Measurements from ENCODE around the gene DNAI1.

DNAI1 gene

GRCh38 chr9:34499076-34499475, 40.5 kb downstream of the DNAI1 start:
- H3K27me3 ChIP-seq (ENCODE audit: insufficient read depth, poor library complexity, severe bottlenecking) = peaks cover 6% of the 10 kb centered on the region
- H3K4me3 ChIP-seq (replicated peaks; ENCODE audit: insufficient read depth, low read length) = no peak overlapping the region
- H3K27ac ChIP-seq (replicated peaks) = no peak overlapping the region
- TF ChIP-seq GABPA (IDR thresholded peaks at IDR 0.05; ENCODE audit: low read depth) = no peak
- TF ChIP-seq, protein P1, sequence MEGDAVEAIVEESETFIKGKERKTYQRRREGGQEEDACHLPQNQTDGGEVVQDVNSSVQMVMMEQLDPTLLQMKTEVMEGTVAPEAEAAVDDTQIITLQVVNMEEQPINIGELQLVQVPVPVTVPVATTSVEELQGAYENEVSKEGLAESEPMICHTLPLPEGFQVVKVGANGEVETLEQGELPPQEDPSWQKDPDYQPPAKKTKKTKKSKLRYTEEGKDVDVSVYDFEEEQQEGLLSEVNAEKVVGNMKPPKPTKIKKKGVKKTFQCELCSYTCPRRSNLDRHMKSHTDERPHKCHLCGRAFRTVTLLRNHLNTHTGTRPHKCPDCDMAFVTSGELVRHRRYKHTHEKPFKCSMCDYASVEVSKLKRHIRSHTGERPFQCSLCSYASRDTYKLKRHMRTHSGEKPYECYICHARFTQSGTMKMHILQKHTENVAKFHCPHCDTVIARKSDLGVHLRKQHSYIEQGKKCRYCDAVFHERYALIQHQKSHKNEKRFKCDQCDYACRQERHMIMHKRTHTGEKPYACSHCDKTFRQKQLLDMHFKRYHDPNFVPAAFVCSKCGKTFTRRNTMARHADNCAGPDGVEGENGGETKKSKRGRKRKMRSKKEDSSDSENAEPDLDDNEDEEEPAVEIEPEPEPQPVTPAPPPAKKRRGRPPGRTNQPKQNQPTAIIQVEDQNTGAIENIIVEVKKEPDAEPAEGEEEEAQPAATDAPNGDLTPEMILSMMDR (IDR thresholded peaks at IDR 0.05; ENCODE audit: insufficient read depth, low read length) = no peak
- no peak for TF ChIP-seq SPI1 (IDR thresholded peaks at IDR 0.05; ENCODE audit: borderline replicate concordance, low read depth)
- TF ChIP-seq, protein P2, sequence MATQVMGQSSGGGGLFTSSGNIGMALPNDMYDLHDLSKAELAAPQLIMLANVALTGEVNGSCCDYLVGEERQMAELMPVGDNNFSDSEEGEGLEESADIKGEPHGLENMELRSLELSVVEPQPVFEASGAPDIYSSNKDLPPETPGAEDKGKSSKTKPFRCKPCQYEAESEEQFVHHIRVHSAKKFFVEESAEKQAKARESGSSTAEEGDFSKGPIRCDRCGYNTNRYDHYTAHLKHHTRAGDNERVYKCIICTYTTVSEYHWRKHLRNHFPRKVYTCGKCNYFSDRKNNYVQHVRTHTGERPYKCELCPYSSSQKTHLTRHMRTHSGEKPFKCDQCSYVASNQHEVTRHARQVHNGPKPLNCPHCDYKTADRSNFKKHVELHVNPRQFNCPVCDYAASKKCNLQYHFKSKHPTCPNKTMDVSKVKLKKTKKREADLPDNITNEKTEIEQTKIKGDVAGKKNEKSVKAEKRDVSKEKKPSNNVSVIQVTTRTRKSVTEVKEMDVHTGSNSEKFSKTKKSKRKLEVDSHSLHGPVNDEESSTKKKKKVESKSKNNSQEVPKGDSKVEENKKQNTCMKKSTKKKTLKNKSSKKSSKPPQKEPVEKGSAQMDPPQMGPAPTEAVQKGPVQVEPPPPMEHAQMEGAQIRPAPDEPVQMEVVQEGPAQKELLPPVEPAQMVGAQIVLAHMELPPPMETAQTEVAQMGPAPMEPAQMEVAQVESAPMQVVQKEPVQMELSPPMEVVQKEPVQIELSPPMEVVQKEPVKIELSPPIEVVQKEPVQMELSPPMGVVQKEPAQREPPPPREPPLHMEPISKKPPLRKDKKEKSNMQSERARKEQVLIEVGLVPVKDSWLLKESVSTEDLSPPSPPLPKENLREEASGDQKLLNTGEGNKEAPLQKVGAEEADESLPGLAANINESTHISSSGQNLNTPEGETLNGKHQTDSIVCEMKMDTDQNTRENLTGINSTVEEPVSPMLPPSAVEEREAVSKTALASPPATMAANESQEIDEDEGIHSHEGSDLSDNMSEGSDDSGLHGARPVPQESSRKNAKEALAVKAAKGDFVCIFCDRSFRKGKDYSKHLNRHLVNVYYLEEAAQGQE (IDR thresholded peaks at IDR 0.05; ENCODE audit: insufficient replicate concordance, low read depth) = no peak
- no peak for TF ChIP-seq POLR2AphosphoS5 (IDR thresholded peaks at IDR 0.05; ENCODE audit: low read depth)
- no peak for DNase-seq (ENCODE audit: low read depth in 1 of 2, low spot score in 1 of 2)

- DNase-seq (ENCODE audit: low read depth in 1 of 2, low spot score in 1 of 2) = peak; percentile 28 to 40
- no peak for TF ChIP-seq SPI1 (IDR thresholded peaks at IDR 0.05; ENCODE audit: borderline replicate concordance, low read depth)
- TF ChIP-seq, protein P1 (IDR thresholded peaks at IDR 0.05; ENCODE audit: insufficient read depth, low read length) = peak; percentile 97
Observed at GRCh38 chr9:34500623-34501267, 42.1 kb downstream of the DNAI1 start.

GRCh38 chr9:34501372-34501771, 42.8 kb downstream of the DNAI1 start:
- Histone ChIP-seq H3K27ac (replicated peaks) (no peak overlapping the region), H3K4me3 (replicated peaks; ENCODE audit: insufficient read depth, low read length) (no peak overlapping the region), H3K27me3 (ENCODE audit: insufficient read depth, poor library complexity, severe bottlenecking) (peaks cover 6% of the 10 kb centered on the region)
- TF ChIP-seq SPI1 (IDR thresholded peaks at IDR 0.05; ENCODE audit: borderline replicate concordance, low read depth) = no peak
- no peak for TF ChIP-seq GABPA (IDR thresholded peaks at IDR 0.05; ENCODE audit: low read depth)
- TF ChIP-seq, protein P2 (IDR thresholded peaks at IDR 0.05; ENCODE audit: insufficient replicate concordance, low read depth) = no peak
- DNase-seq (ENCODE audit: low read depth in 1 of 2, low spot score in 1 of 2) = no peak

More at GRCh38 chr9:34500623-34501267, 42.1 kb downstream of the DNAI1 start:
- Histone ChIP-seq H3K4me3 (replicated peaks; ENCODE audit: insufficient read depth, low read length) (no peak overlapping the region), H3K27ac (replicated peaks) (no peak overlapping the region), H3K27me3 (ENCODE audit: insufficient read depth, poor library complexity, severe bottlenecking) (peaks cover 6% of the 10 kb centered on the region)

DNA sequence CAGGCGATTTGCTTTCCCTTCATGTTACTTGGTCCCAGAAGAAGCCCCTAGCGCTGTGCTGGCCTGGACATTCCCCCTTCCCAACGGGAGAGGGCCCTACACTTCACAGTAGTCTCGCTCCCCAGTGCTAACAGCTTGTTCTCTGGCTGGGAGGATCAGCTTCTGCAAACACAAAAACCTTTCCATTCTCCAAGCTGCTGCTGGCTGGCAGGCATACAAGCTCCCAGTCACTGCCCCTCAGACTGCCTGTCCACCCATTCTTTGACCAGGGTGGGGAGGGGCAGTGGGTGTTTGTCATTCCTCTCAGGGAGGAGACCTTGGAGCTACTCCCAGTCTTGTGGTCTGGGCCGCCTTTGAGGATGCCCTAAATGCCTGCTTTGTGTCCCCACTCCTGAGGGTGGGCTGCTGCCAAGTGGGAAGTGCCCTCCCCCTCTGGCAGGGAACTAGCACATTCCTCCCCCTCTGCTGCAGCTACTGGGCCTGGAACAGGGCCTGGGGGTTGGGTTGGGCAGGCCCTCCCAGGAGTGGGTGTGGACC, 43.4 kb downstream of the DNAI1 start:
- TF ChIP-seq, protein P1 (IDR thresholded peaks at IDR 0.05; ENCODE audit: insufficient read depth, low read length) = no peak
- TF ChIP-seq SPI1 (IDR thresholded peaks at IDR 0.05; ENCODE audit: borderline replicate concordance, low read depth) = no peak
- no peak for TF ChIP-seq POLR2AphosphoS5 (IDR thresholded peaks at IDR 0.05; ENCODE audit: low read depth)
- TF ChIP-seq GABPA (IDR thresholded peaks at IDR 0.05; ENCODE audit: low read depth) = no peak
- TF ChIP-seq, protein P2 (IDR thresholded peaks at IDR 0.05; ENCODE audit: insufficient replicate concordance, low read depth) = no peak
- H3K27me3 ChIP-seq (ENCODE audit: insufficient read depth, poor library complexity, severe bottlenecking) = peaks cover 6% of the 10 kb centered on the region
- H3K4me3 ChIP-seq (replicated peaks; ENCODE audit: insufficient read depth, low read length) = no peak overlapping the region
- no peak overlapping the region for H3K27ac ChIP-seq (replicated peaks)
- DNase-seq (ENCODE audit: low read depth in 1 of 2, low spot score in 1 of 2) = no peak
